Adrenal gland (tissue), 12 donors: ENCODE results near the gene ZBTB49. TPM values are rescaled to one million over a fixed set of nuclear protein-coding genes. Genes with fewer than 3 reads are reported as not detected.

Experiments used
- DNase-seq, 7 donors: peaks; one replicate each; pipeline ENCODE4 v3.0.0-alpha.2; 2019 to 2020
- H3K27ac ChIP-seq, 5 donors: fragments of 200-600 bp; sonication (generic) in 4 of 5; 1 replicate in 3 of 5; 2 replicates in 2 of 5; pipeline versions ENCODE4 v1.5.1 to v1.8.0; 2016 to 2020; ENCODE audit warnings: mild to moderate bottlenecking in 1 of 5
- H3K27me3 ChIP-seq: fragments of 200-600 bp; 2 replicates; pipeline ENCODE4 v1.8.0; 2021
- H3K36me3 ChIP-seq, 2 donors: fragments of 200-600 bp; replicated peaks in 1 of 2; 1 replicate in 1 of 2; 2 replicates in 1 of 2; pipeline versions ENCODE4 v1.5.1 to v1.8.0; 2018 to 2022
- H3K4me1 ChIP-seq, 2 donors: fragments of 200-600 bp; replicated peaks in 1 of 2; 1 replicate in 1 of 2; 2 replicates in 1 of 2; pipeline versions ENCODE4 v1.5.1 to v1.8.0; 2018 to 2021
- H3K4me3 ChIP-seq, 4 donors: fragments of 200-600 bp; sonication (generic) in 3 of 4; one replicate each; pipeline ENCODE4 v1.5.1; 2016 to 2018
- H3K9me3 ChIP-seq, 3 donors: fragments of 200-600 bp; sonication (generic) in 1 of 3; replicated peaks in 1 of 3; 1 replicate in 2 of 3; 2 replicates in 1 of 3; pipeline versions ENCODE4 v1.5.1 to v1.8.0; 2016 to 2021
- POLR2A ChIP-seq, 2 donors: fragments of 450-650 bp; IDR thresholded peaks; one replicate each; pipeline ENCODE4 v1.6.1; 2017; ENCODE audit warnings: antibody characterized with exemption in 2 of 2, mild to moderate bottlenecking in 2 of 2, moderate library complexity in 1 of 2
- WGBS, 4 donors: extraction: QIAGEN DNeasy Blood & Tissue Kit in 2 of 4; methylation state at CpG; one replicate each; pipeline versions ENCODE4 v1.1.5 to v1.1.7; 2013 to 2017; 5-methylcytosine and 5-hydroxymethylcytosine counted together
- intact Hi-C, 2 donors: fragments of 100-400 bp; cut with DNase I; formaldehyde crosslinking; loops; one replicate each; pipeline versions ENCODE4 v1.14.1 to v1.15.0; 2022 to 2023
- polyA plus RNA-seq, 3 donors: library from polyadenylated mRNA; stranded (reverse); fragments of 200-250 nt in 2 of 3; fragments of 350-450 nt in 1 of 3; fragmentation: Illumina TruSeq in 1 of 3; extraction: RNeasy Lipid Tissue Mini Kit (QIAGEN cat#74804) in 1 of 3; gene quantifications; one replicate each; pipeline ENCODE4 v1.2.3, GENCODE V29; 2013 to 2014
- total RNA-seq, 9 donors: library from RNA; depleted of rRNA in 4 of 9; stranded (reverse); fragments of >200 nt in 4 of 9; fragments of 120-200 nt in 1 of 9; fragmentation: NEBNext Ultra II Directional in 1 of 9; extraction: Animal tissue kit (Norgen Biotek cat#: 25700) in 1 of 9; gene quantifications; one replicate each; pipeline versions ENCODE4 v1.1.0 to v1.2.4, GENCODE V29; 2013 to 2023
- TF ChIP-seq, protein P1 (sequence below), 6 experiments: fragments of 450-650 bp in 4 of 6; fragments of 200-600 bp in 2 of 6; sonication (generic) in 1 of 6; IDR thresholded peaks; 1 replicate in 5 of 6; 2 replicates in 1 of 6; pipeline versions ENCODE4 v1.5.1 to v1.8.0; 2016 to 2021; ENCODE audit warnings: antibody characterized with exemption in 6 of 6, mild to moderate bottlenecking in 2 of 6, moderate library complexity in 1 of 6
- donor health status: healthy with polysubstance abuse.
- donor health status: Bipolar disorder and iron deficiency.
- donor health status: DM: yes; HTN: yes; CAD: no.
- donor health status: DM: no; HTN: no; CAD: no.
- donor health status: DM: no; HTN: no; CAD: no.
- donor health status: DM: yes; HTN: yes; CAD: no.

ZBTB49 gene
- total and polyA plus RNA-seq, 12 donors, result 3.3 to 7.2 (median 4.7) TPM

DNA sequence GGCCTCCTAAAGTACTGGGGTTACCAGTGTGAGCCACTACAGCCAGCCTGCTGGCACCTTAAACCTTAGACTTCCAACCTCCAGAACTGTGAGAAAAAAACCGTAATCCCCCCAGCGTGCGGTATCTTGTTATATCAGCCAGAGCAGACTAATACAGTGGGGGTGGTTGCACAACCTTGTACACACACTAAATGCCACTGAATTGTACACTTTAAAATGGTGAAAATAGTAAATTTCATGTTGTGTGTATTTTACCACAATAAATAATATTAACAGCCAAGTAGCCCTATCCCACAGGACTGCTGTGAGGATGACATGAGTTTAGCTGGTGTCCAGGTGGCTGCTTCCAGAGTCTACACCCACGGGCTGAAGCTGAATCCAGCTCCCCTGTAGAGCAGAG, 38.8 kb downstream of the ZBTB49 start:
- Histone ChIP-seq H3K27ac (no peak overlapping the region), H3K4me3 (no peak overlapping the region), H3K36me3 (no peaks in the 10 kb centered on the region), H3K9me3 (no peaks in the 10 kb centered on the region), H3K4me1 (no peaks in the 10 kb centered on the region), H3K27me3 (no peaks in the 10 kb centered on the region)
- DNase-seq, result peak in 1 of 7 donors; percentile 2
- no peak for TF ChIP-seq POLR2A (IDR thresholded peaks at IDR 0.05)
- TF ChIP-seq, protein P1, sequence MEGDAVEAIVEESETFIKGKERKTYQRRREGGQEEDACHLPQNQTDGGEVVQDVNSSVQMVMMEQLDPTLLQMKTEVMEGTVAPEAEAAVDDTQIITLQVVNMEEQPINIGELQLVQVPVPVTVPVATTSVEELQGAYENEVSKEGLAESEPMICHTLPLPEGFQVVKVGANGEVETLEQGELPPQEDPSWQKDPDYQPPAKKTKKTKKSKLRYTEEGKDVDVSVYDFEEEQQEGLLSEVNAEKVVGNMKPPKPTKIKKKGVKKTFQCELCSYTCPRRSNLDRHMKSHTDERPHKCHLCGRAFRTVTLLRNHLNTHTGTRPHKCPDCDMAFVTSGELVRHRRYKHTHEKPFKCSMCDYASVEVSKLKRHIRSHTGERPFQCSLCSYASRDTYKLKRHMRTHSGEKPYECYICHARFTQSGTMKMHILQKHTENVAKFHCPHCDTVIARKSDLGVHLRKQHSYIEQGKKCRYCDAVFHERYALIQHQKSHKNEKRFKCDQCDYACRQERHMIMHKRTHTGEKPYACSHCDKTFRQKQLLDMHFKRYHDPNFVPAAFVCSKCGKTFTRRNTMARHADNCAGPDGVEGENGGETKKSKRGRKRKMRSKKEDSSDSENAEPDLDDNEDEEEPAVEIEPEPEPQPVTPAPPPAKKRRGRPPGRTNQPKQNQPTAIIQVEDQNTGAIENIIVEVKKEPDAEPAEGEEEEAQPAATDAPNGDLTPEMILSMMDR (IDR thresholded peaks at IDR 0.05), result no peak
- intact Hi-C loops, result no loop called here
- 87 to 95% (median 90%) methylated on average over 4 of the region's 4 CpGs for WGBS, 4 donors

- 79 to 93% (median 89%) methylated on average over 10 of the region's 10 CpGs for WGBS, 4 donors
- H3K4me3 ChIP-seq, result no peak overlapping the region
- DNase-seq, result peak in 1 of 7 donors; percentile 7
- no peaks in the 10 kb centered on the region for H3K9me3 ChIP-seq
- TF ChIP-seq, protein P1 (IDR thresholded peaks at IDR 0.05), result no peak
- TF ChIP-seq POLR2A (IDR thresholded peaks at IDR 0.05), result no peak
- no peak overlapping the region for H3K27ac ChIP-seq
- no peaks in the 10 kb centered on the region for H3K4me1 ChIP-seq
- intact Hi-C loops, result no loop called here
- no peaks in the 10 kb centered on the region for H3K27me3 ChIP-seq
- no peaks in the 10 kb centered on the region for H3K36me3 ChIP-seq
These were observed 39.4 kb downstream of the ZBTB49 start for GRCh38 chr4:4329496-4329895.

DNA sequence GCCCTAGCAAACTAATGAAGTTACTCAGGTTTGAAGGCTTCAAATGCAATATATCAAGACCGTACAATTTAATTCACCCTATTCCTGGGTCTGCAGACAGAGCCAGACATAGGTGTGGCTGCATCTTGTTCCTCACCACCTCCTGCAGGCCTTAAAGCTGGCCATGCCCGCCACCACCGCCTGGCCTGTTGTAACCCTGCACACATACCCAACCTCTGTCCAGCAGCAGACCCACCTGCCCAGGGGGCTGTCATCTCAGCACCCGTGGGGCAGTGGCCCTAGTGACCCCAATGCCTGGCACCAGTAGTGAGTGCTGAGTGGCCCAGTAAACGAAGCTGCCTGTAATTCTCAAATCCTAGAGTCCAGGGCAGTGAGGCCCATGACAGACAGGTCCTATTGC, 40.7 kb downstream of the ZBTB49 start:
- no peak overlapping the region for H3K27ac ChIP-seq
- peak in 1 of 7 donors; percentile 2 for DNase-seq
- intact Hi-C loops, result loop anchor here in 1 of 2 donors (5.0 kb wide), 1 partner anchor 78 kb away; no protein-coding TSS in a partner anchor
- no peaks in the 10 kb centered on the region for H3K9me3 ChIP-seq
- H3K36me3 ChIP-seq, result no peaks in the 10 kb centered on the region
- TF ChIP-seq, protein P1 (IDR thresholded peaks at IDR 0.05), result no peak
- no peak for TF ChIP-seq POLR2A (IDR thresholded peaks at IDR 0.05)
- H3K4me1 ChIP-seq, result peaks cover 0 to 3% of the 10 kb centered on the region in 2 donors
- 81 to 100% (median 85%) methylated on average over 4 to 5 of the region's 5 CpGs for WGBS, 4 donors
- no peaks in the 10 kb centered on the region for H3K27me3 ChIP-seq
- no peak overlapping the region for H3K4me3 ChIP-seq

- intact Hi-C loops, result loop anchor here in 1 of 2 donors (5.0 kb wide), 1 partner anchor 80 kb away; no protein-coding TSS in a partner anchor
- Histone ChIP-seq H3K27ac (no peak overlapping the region), H3K27me3 (no peaks in the 10 kb centered on the region), H3K4me1 (peaks cover 0 to 3% of the 10 kb centered on the region in 2 donors), H3K9me3 (no peaks in the 10 kb centered on the region), H3K4me3 (no peak overlapping the region), H3K36me3 (no peaks in the 10 kb centered on the region)
- no peak for DNase-seq
- WGBS, 4 donors, result 78 to 84% (median 81%) methylated on average over 2 to 3 of the region's 3 CpGs
- no peak for TF ChIP-seq POLR2A (IDR thresholded peaks at IDR 0.05)
- TF ChIP-seq, protein P1 (IDR thresholded peaks at IDR 0.05), result no peak
These were observed 42.5 kb downstream of the ZBTB49 start for GRCh38 chr4:4332529-4332928.
